Erythroblast (primary cell): ENCODE measurements around the gene XXYLT1.

ENCODE experiments used
- GATA1 ChIP-seq: IDR thresholded peaks from 2 replicates; pipeline ENCODE4 v1.6.1; 2011; ENCODE audit warnings: low read depth, mild to moderate bottlenecking, control low read depth, low read length, moderate library complexity
- POLR2A ChIP-seq: IDR thresholded peaks from 2 replicates; pipeline ENCODE4 v1.6.1; 2011; ENCODE audit warnings: mild to moderate bottlenecking, low read length

DNA sequence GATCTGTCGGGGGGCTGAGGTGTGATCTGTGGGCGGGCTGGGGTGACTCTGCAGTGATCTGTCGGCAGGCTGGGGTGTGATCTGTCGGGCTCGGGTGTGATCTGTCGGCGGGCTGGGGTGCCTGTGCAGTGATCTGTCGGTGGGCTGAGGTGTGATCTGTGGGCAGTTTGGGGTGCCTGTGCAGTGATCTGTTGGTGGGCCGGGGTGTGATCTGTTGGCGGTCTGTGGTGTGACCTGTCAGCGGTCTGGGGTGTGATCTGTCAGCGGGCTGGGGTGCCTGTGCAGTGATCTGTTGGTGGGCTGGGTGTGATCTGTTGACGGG, 205.1 kb downstream of the XXYLT1 start:
- no peak for TF ChIP-seq POLR2A
- no peak for TF ChIP-seq GATA1
